Hepatocyte (in vitro differentiated cells): ENCODE results near the gene FBXO38. TPM values are rescaled to one million over a fixed set of nuclear protein-coding genes. Genes with fewer than 3 reads are reported as not detected.

Experiments
- DNase-seq: peaks from one replicate; pipeline ENCODE4 v3.0.0-alpha.2; 2016; ENCODE audit warnings: low spot score
- H2AFZ ChIP-seq: fragments of 200-600 bp; sonication (generic); 2 replicates; pipeline ENCODE4 v1.6.0; 2016; ENCODE audit warnings: antibody characterized with exemption, mild to moderate bottlenecking
- H3K27ac ChIP-seq: fragments of 200-600 bp; sonication (generic); 2 replicates; pipeline ENCODE4 v1.5.1; 2016; ENCODE audit warnings: mild to moderate bottlenecking
- H3K27me3 ChIP-seq: fragments of 200-600 bp; sonication (generic); 2 replicates; pipeline ENCODE4 v1.6.1; 2016
- H3K36me3 ChIP-seq: fragments of 200-600 bp; sonication (generic); replicated peaks from 2 replicates; pipeline ENCODE4 v1.5.1; 2016; ENCODE audit warnings: low read depth; ENCODE audit not compliant: insufficient read depth
- H3K4me1 ChIP-seq: fragments of 200-600 bp; sonication (generic); 2 replicates; pipeline ENCODE4 v1.5.1; 2016; ENCODE audit warnings: mild to moderate bottlenecking, moderate library complexity; ENCODE audit not compliant: insufficient read depth
- H3K4me2 ChIP-seq: fragments of 200-600 bp; sonication (generic); 2 replicates; pipeline ENCODE4 v1.6.0; 2016
- H3K4me3 ChIP-seq: fragments of 200-600 bp; sonication (generic); 2 replicates; pipeline ENCODE4 v1.5.1; 2016; ENCODE audit warnings: mild to moderate bottlenecking
- H3K79me2 ChIP-seq: fragments of 200-600 bp; sonication (generic); 2 replicates; pipeline ENCODE4 v1.6.0; 2017; ENCODE audit warnings: mild to moderate bottlenecking
- H3K9me2 ChIP-seq: fragments of 200-600 bp; sonication (generic); replicated peaks from 2 replicates; pipeline ENCODE4 v1.6.0; 2017; ENCODE audit warnings: mild to moderate bottlenecking; ENCODE audit not compliant: insufficient read depth
- H3K9me3 ChIP-seq: fragments of 200-600 bp; sonication (generic); 2 replicates; pipeline ENCODE4 v1.5.1; 2016; ENCODE audit warnings: low read depth, mild to moderate bottlenecking
- H4K20me1 ChIP-seq: fragments of 200-600 bp; sonication (generic); 2 replicates; pipeline ENCODE4 v1.6.0; 2016; ENCODE audit warnings: mild to moderate bottlenecking; ENCODE audit not compliant: insufficient read depth, poor library complexity, severe bottlenecking
- CTCF ChIP-seq: fragments of 200-600 bp; sonication (generic); IDR thresholded peaks from 2 replicates; pipeline ENCODE4 v1.5.1; 2016; ENCODE audit warnings: antibody characterized with exemption, mild to moderate bottlenecking; ENCODE audit not compliant: poor library complexity
- EZH2 ChIP-seq: fragments of 200-600 bp; sonication (generic); IDR thresholded peaks from 2 replicates; pipeline ENCODE4 v1.6.1; 2016; ENCODE audit warnings: antibody characterized with exemption, mild to moderate bottlenecking, borderline replicate concordance
- EZH2phosphoT487 ChIP-seq: fragments of 200-600 bp; sonication (generic); IDR thresholded peaks from one replicate; pipeline ENCODE4 v1.6.1; 2018; ENCODE audit warnings: antibody characterized with exemption, mild to moderate bottlenecking, low read depth, moderate library complexity; ENCODE audit not compliant: unreplicated experiment, severe bottlenecking
- WGBS: methylation state at CpG from one replicate; pipeline ENCODE4 v1.1.6; 2016; ENCODE audit warnings: low lambda C conversion rate; ENCODE audit errors: missing lambda C conversion rate; 5-methylcytosine and 5-hydroxymethylcytosine counted together
- polyA plus RNA-seq: library from polyadenylated mRNA; unstranded; fragments of >200 nt; fragmentation: Nextera tagmentation; extraction: Ambion mirVana; gene quantifications from 2 replicates; pipeline ENCODE4 v1.2.1, GENCODE V29; 2016
- small RNA-seq: library from RNA; depleted of rRNA; stranded (forward); fragments of <200 nt; gene quantifications from one replicate; pipeline ENCODE3, GENCODE V24; 2014
- total RNA-seq: library from RNA; depleted of rRNA; stranded (reverse); fragments of >200 nt; gene quantifications from 2 replicates; pipeline ENCODE4 v1.2.3, GENCODE V29; 2014

FBXO38 gene
- total and polyA plus RNA-seq, 2 experiments from 2014 or later, result 17.9 to 48.1 TPM

GRCh38 chr5:148491015-148491792 is 107.4 kb downstream of the FBXO38 start:
- Histone ChIP-seq H3K27me3 (peaks cover 7% of the 10 kb centered on the region), H3K9me2 (no peaks in the 10 kb centered on the region), H3K27ac (no peak overlapping the region), H3K4me1 (peaks cover 11% of the 10 kb centered on the region), H3K36me3 (no peaks in the 10 kb centered on the region), H3K9me3 (no peaks in the 10 kb centered on the region), H4K20me1 (no peaks in the 10 kb centered on the region), H3K79me2 (no peaks in the 10 kb centered on the region), H3K4me2 (no peak overlapping the region), H2AFZ (no peak overlapping the region), H3K4me3 (no peak overlapping the region)
- TF ChIP-seq CTCF (no peak), EZH2 (no peak)
- WGBS, result 58% methylated on average over 10 of the region's 10 CpGs
- DNase-seq, result no peak

DNA sequence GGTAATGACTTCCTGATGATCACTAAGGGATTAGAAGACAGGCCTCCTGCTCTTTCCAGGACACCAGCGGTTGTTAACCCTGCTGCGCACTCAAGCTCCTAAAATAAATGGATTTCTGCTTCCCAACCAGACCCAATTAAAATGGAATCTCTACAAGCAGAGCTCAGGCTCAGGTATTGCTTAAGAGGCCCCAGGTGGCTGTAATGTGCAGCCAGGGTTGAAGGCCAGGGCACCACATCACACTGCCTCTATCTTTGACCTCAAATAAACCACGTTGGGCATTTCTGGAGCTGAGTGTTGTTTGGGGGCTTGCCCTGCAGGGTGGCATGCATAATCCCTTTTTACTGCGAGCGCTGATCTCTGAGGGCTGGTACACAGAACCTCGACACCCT is 108.0 kb downstream of the FBXO38 start:
- Histone ChIP-seq H3K79me2 (no peaks in the 10 kb centered on the region), H3K9me2 (no peaks in the 10 kb centered on the region), H3K9me3 (no peaks in the 10 kb centered on the region), H3K4me3 (no peak overlapping the region), H4K20me1 (no peaks in the 10 kb centered on the region), H3K4me1 (peaks cover 11% of the 10 kb centered on the region), H3K27me3 (peaks cover 5% of the 10 kb centered on the region), H3K4me2 (no peak overlapping the region), H3K36me3 (no peaks in the 10 kb centered on the region), H2AFZ (no peak overlapping the region), H3K27ac (no peak overlapping the region)
- no peak for TF ChIP-seq EZH2
- TF ChIP-seq EZH2phosphoT487, result no peak
- TF ChIP-seq CTCF, result no peak
- peak; percentile 15 for DNase-seq
- WGBS, result 29% methylated on average over 6 of the region's 6 CpGs

GRCh38 chr5:148492351-148492750 is 108.6 kb downstream of the FBXO38 start:
- Histone ChIP-seq H3K9me3 (no peaks in the 10 kb centered on the region), H3K27me3 (peaks cover 2% of the 10 kb centered on the region), H3K27ac (no peak overlapping the region), H3K4me3 (no peak overlapping the region), H4K20me1 (no peaks in the 10 kb centered on the region), H3K4me2 (no peak overlapping the region), H3K9me2 (no peaks in the 10 kb centered on the region), H3K36me3 (no peaks in the 10 kb centered on the region), H3K4me1 (peaks cover 11% of the 10 kb centered on the region), H3K79me2 (no peaks in the 10 kb centered on the region), H2AFZ (no peak overlapping the region)
- DNase-seq, result no peak
- TF ChIP-seq EZH2phosphoT487, result no peak
- no peak for TF ChIP-seq EZH2
- TF ChIP-seq CTCF, result no peak
- WGBS, result 77% methylated on average over 1 of the region's 1 CpG

Small RNA genes within 50 kb of the gene (small RNA-seq; reads per million reads assigned to genes)
- gene RF00017, result not detected

Other genes with a start within 250 kb of the FBXO38 start
- gene SPINK14, start 215.4 kb upstream of the FBXO38 start, total RNA-seq, result not detected in 2 replicates
- gene SPINK14, start 215.4 kb upstream of the FBXO38 start, polyA plus RNA-seq, result not detected in 2 replicates
- gene SPINK6, start 180.9 kb upstream of the FBXO38 start, total RNA-seq, result not detected in 2 replicates
- gene SPINK6, start 180.9 kb upstream of the FBXO38 start, polyA plus RNA-seq, result not detected in 2 replicates
- not detected in 2 replicates for gene MARCOL, start 145.4 kb upstream of the FBXO38 start, total RNA-seq
- gene MARCOL, start 145.4 kb upstream of the FBXO38 start, polyA plus RNA-seq, result not detected in 2 replicates
- gene SPINK13, start 115.2 kb upstream of the FBXO38 start, total RNA-seq, result not detected in 2 replicates
- 0.79 and 3.1 TPM in 2 replicates for gene SPINK13, start 115.2 kb upstream of the FBXO38 start, polyA plus RNA-seq
- gene SPINK7, start 71.5 kb upstream of the FBXO38 start, total RNA-seq, result not detected in 2 replicates
- gene SPINK7, start 71.5 kb upstream of the FBXO38 start, polyA plus RNA-seq, result not detected in 2 replicates
- 0.40 TPM in 1 of 2 replicates, not detected in the other for gene SPINK9, start 48.4 kb upstream of the FBXO38 start, total RNA-seq
- not detected in 2 replicates for gene SPINK9, start 48.4 kb upstream of the FBXO38 start, polyA plus RNA-seq